GM12801 (cell line): ENCODE data around the gene USF3.

Experiments used
- CTCF ChIP-seq: IDR thresholded peaks from one replicate; pipeline ENCODE4 v1.5.1; 2011; ENCODE audit warnings: control low read depth; ENCODE audit not compliant: insufficient read length; ENCODE audit errors: extremely low read depth

The USF3 gene

GRCh38 chr3:113663324-113663750 is 33.1 kb downstream of the USF3 start:
- TF ChIP-seq CTCF = no peak

GRCh38 chr3:113662824-113663223 is 33.6 kb downstream of the USF3 start:
- no peak for TF ChIP-seq CTCF

- no peak for TF ChIP-seq CTCF
These were observed 35.5 kb downstream of the USF3 start for GRCh38 chr3:113660896-113661295.

- TF ChIP-seq CTCF = no peak
These were observed 36.0 kb downstream of the USF3 start for GRCh38 chr3:113660458-113660857.

- no peak for TF ChIP-seq CTCF
These were observed 36.4 kb downstream of the USF3 start for GRCh38 chr3:113659996-113660395.

GRCh38 chr3:113659101-113659541 is 37.3 kb downstream of the USF3 start:
- TF ChIP-seq CTCF = no peak

GRCh38 chr3:113658107-113658506 is 38.3 kb downstream of the USF3 start:
- TF ChIP-seq CTCF = no peak

- TF ChIP-seq CTCF = no peak
These were observed 41.6 kb downstream of the USF3 start for GRCh38 chr3:113654851-113655250.
